GM23248 (cell line): ENCODE data around the gene ITIH5.

ENCODE experiments used
- EZH2 ChIP-seq: fragments of 200-600 bp; sonication (generic); IDR thresholded peaks from 2 replicates; pipeline ENCODE4 v1.6.1; 2018; ENCODE audit warnings: antibody characterized with exemption, mild to moderate bottlenecking; ENCODE audit not compliant: insufficient read depth, poor library complexity, severe bottlenecking
- EZH2phosphoT487 ChIP-seq: fragments of 200-600 bp; sonication (generic); IDR thresholded peaks from 2 replicates; pipeline ENCODE4 v1.6.1; 2018; ENCODE audit warnings: antibody characterized with exemption, moderate library complexity, mild to moderate bottlenecking, low read depth; ENCODE audit not compliant: insufficient read depth

DNA sequence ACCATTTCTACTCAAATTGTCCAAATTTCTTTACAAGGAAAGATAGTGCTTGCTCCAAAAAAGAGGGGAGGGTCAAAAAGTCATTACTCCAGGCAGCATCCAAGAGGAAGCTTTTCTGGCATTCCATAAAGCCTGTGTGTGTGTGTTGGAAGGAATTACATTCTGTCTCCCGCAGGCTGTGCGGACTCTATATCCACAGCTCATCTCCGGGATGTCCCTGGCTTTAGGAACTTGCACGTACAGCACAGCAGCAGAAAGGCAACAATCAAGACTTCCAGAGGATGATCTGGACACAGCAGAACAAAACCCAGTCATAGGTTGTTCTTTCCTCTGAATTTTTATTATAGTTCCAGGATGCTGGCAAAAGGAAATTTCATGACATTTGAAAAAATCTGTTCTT is 94.8 kb downstream of the ITIH5 start:
- no peak for TF ChIP-seq EZH2
- no peak for TF ChIP-seq EZH2phosphoT487
